GM19395 (cell line): ENCODE measurements around the gene ARID5B.

ENCODE experiments used
- ATAC-seq: cut with Tn5 transposase; IDR thresholded peaks from one replicate; pipeline ENCODE4 v1.9.1; 2021; ENCODE audit warnings: mild to moderate bottlenecking, moderate library complexity; ENCODE audit not compliant: unreplicated experiment

The ARID5B gene

DNA sequence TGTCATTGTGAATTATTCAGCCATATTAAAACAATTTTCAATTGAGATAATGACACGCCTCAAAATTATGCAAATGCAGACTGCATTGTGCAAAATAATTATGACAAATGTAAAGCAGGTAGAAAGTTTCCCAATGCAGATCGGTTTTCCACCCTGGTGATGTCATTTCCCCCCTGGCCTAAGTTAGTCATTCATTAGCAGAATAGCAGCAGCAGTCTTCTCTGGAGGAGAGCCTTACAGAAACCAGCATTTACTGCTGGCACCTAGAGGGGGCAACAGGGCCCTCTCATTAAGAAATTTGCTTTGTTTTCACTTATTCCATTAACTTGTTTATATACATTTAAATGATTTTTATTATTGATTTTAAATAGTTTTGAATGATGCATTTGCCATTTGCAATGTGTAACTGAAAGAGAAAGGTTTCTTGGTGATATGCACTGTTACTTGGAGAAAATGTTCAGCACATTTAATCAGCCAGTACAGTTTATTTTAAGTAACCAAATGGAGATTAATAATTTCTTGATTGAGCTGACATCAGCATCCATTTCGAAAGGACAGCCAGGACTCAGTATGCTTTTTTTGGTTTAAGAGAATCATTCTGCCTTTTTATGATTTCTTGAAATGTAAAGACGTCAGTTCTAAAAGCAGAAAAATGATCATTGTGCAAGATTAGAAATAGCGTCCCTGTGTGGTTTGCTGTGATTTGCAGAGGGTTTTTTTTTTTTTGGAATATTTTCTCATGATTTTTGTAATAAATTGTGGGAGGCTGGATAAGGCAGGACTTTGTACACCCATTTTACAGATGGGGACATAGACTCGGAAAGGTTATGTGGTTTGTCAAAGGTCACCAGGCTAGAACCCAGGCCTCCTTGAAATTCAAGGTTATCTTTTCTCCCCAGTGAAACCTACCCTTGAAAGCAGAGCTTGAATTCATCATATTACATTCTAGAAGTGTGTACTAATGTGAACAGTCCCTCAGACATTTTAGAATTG, 3.5 kb downstream of the ARID5B start:
- ATAC-seq = peak; percentile 49

DNA sequence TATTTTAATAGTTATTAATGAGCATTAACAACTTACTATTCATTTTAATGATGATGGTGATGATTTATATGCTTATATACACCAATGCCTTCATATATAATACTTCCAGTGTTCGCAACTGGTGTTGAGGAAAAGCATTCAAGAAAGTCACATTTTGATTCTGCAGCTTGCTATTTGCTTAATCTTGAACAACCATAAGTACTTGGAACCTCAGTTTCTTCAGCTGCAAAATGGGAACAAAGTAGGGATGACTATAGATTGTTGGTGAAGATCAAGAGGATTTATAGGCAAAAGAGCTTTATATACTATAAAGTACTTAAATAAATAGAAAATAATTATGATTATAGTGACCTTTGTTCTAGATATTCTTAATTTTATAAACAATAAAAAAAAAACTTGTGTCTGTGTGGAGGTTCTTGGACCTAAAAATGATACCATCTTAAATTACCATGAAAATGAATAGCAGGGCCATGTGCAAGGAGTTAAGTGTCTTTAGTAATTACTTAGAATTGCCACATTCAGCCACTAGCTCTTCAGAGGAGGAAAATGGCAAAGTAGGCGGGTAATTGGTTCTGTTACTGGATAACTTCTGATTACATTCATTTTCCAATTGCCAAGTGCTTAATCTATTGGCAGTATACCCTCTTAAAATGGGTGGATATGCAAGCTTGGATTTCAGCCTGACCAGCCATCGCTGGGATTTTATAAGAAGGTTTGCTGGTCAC, 4.5 kb downstream of the ARID5B start:
- no peak for ATAC-seq

DNA sequence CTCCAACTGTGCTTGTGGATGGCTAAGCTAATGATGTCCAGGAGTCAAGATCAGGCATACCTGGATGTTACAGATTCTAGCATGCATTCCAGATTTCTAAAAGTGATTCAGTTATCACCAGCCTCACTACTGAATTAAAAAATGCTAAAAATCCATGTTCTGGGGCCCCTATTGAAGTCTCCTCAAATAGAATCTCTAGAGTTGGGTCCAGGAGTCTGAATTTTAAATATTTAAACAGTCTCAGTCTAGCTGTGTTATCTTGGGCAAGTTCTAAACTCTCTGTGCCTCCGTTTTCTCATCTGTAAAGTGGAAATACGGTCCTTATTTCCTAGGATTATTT, 5.0 kb downstream of the ARID5B start:
- ATAC-seq = no peak

DNA sequence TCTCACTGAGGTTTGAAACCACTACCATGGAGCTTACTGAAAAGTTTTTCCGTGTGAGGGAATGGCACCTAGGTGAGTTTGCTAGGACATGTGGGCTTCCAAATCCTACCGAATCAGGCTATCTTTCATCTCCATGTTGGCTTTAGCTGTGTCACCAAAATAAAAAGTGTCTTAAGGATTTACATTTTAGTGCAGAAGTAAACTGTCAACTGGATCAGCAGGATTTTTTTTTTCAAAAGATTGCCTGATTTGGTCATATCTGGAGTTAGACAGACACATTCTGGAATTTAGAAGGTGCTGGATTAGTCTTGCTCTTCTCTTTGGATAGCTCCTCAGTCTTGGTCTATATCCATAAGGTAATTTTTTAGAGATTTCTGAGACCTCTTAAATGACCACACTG, 5.5 kb downstream of the ARID5B start:
- no peak for ATAC-seq

DNA sequence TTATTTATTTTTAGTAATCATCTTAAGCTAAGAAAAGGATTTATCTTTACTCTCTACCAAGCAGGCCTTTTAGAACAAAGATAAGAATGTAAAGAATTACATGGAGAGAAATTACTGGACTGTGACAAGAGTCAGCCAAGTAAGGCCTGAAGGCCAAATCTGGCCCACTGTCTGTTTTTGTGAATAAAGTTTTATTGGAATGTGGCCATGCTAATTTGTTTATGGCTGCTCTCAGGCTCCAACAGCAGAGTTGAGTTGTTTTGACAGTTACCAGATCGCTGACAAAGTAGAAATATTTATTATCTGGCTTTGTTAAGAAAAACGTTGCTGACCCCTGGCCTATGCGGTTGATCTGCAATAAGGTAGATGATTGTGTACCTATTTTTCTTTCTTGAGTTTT, 6.1 kb downstream of the ARID5B start:
- ATAC-seq = no peak

DNA sequence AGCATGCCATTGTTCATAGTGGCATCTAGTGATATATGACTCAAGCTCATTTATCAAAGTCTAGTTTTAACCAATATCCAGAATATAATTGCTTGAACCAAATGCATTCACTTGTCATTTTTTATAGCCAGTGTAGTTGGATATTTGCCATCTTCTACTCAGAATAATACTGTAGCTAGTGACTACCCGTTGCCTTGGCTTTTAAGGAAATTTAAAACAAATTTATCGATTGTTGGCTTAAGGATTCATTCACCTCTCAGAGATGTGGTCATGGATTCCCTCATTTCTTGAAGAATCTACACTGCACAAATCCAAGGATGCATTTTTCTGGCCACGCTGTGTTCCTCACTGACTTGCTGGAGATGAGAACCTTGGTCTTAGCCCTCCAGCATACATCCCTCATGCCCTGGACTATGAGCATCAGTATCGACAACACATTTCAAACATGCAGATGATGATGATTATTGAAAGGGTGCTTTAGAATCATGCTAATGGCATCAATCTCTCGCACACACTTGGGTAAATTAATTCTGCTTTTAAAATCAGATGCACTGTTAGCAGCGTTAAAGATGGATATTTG, 8.8 kb downstream of the ARID5B start:
- no peak for ATAC-seq

DNA sequence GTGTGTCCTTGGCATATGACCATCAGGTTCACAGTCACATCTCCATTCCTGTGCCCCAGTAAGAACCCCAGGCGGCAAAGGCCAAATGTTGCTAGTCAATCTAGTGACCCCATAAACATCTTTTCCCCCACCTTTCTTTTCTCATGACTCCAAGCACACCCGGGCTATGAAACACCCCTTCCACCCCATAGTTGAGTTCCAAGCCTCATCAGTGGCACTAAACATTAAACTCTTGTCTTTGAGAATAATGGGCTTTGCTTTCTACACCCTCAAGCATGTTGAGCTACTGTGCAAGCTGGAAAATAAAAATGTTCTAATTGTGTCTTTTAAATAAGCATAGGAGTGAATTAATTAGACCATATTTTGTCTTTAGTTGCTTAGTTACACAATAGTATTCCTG, 9.4 kb downstream of the ARID5B start:
- no peak for ATAC-seq

DNA sequence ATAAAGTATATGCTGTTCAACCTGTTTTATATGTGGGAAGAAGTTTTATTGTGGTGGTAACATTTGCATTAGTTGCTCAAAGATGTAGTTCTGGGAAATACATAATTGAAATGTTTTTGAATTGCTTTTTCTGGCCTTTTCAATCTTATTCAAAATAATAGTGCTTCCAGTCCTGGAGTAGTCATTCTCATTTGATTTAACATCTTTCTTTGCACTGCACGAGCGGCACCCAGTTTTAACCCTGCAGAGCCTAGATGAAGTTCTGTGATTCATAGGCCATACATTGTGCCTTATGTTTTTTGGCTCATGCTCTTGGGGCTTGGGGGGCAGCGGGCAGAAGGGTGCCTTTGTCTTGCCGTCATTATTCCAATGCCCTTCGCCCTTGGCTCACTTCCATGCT, 9.9 kb downstream of the ARID5B start:
- ATAC-seq = no peak

DNA sequence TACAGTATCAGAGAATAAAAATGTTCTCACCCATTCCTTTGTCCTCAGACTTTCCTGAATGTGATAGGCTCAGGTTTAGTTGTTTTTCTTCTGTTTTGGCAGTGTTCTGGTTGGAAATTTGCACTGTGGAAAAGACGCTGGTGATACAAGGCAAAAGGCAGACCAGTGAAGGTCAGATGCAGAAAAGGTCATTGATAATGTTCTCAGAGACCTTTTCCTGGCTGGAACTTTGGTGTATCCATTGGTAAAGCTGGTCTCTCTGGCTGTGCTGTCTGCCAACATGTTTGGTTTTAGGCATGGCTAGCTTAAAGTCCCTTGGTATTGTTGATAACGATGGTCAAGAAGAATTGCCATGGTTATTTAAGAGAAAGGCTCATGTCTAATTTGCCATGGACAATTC, 11.5 kb downstream of the ARID5B start:
- no peak for ATAC-seq

DNA sequence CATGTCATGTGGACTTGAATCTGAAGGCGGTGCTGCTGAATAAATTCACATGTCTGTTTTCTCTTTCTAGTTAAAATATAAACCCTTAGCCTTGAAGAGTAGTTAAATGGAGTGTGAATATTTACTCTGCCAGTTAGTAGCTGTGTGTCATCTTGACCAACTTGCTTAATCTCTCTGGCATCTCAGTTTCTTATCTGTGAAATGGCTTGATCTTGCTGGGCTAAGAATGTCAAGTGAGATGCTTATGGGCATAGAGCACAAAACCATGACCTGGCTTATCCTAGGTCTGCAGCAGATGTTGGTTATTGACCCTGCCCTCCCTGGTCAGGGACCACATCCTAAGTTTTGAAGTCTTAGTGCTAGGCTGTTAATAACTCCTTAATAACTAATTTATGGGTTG, 16.6 kb downstream of the ARID5B start:
- no peak for ATAC-seq

DNA sequence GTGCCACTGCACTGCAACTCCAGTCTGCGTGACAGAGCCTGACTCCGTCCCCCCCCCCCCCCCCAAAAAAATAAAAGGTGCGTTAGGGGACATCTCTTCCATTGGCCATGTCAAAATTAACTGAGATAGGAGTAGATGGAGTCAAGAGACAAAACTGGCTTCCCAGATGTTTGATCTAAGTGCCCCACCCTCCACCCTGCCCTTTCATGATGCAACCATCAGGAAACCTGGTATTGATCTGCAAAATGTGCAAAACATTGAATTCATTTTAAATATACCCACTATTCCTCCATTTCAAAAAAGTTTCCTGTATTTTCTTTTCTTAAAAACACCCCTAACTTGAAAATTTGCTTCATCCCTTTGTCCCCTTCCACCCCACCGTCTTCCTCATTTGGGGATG, 17.5 kb downstream of the ARID5B start:
- ATAC-seq = no peak

DNA sequence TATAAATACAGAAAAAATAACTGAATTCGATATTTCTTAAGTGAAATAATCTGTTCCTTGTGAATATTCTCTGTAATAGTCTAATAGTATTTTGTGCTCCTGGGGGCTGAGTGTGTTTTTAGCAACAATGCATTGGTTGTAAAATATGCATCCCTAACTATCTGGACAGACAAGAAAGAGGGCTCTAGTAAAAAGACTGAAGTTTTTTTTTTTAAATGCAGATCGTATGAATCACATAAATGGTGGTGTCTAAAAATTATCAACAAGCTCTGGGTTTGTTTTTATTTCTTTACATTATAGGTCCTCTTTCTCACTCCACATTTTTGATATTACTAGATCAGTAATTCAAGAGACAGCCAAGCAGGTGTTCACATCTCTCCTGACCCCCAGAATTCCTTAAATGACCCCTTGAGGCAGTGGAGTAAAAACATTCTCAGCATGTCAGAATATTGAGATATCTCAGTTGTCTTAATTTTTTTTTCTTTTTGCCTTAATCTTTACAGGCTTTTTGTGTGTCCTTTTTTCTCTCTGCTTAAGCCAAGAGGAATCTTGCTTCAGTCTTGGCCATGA, 18.2 kb downstream of the ARID5B start:
- ATAC-seq = no peak

DNA sequence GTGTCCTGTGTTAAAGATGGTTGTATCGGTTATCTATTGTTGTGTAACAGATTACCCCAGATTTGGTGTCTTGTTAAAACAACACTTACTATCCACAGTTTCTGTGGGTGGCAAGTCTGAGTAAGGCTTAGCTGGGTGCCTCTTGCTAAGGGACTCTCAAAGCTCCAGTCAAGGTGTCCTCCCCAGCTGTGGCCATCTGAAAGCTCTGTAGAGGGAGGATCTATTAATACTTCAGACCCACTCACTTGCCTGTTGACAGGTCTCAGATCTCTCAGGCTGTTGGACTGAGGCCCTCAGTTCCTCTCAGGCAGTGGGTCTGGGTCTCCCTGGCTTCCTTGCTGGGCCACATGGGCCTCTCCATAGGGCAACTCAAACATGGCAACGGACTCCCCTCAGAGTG, 19.6 kb downstream of the ARID5B start:
- peak; percentile 60 for ATAC-seq

DNA sequence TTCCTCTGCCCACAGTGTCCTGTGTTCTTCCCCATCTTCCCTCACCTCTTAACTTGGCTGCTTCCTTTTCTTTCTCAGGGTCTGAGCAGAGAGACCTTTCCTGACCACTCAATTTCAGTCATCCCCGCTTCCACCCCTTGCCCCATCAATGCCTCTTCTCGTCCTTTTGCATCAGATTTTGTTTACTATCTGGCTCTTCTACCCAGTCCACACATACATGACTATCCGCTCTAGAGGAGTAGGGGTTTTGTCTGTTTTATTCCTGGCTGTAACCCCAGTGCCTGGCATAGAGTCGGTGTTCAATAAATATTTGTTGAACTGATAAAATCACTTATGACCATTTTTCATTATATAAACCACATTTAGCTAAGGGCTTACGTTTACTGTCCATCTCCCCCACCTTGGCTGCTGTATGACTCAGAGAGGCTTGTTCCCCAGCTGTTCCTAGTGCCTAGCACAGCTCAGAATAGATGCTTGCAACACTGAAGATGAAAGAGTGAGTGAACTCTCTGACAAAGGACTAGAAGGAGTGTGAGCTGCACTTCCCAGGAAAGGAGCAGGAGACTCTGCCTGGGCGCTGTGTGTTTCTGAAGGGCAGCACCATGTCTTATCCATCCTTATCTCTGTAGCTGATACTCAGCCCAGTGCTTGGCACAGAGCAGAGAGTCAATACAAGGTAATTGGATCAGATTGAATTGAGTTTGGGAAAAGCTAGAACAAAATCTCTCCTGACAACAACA, 21.9 kb downstream of the ARID5B start:
- no peak for ATAC-seq

DNA sequence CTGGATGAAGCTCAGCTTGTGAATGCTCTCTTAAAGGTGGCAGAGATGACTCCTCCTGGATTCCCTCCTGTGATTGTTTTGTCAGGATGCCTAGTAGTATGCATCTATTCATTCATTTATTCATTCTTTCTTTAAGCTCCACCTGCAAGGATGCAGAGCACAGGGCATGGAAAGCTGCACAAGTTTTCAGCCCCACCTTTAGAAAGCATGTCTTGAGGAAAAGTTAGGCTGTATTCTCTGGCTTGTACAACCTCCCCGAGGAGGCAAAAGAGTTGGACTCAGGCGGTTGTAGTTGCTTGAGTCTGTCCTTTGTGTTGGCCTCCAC, 22.4 kb downstream of the ARID5B start:
- ATAC-seq = no peak

DNA sequence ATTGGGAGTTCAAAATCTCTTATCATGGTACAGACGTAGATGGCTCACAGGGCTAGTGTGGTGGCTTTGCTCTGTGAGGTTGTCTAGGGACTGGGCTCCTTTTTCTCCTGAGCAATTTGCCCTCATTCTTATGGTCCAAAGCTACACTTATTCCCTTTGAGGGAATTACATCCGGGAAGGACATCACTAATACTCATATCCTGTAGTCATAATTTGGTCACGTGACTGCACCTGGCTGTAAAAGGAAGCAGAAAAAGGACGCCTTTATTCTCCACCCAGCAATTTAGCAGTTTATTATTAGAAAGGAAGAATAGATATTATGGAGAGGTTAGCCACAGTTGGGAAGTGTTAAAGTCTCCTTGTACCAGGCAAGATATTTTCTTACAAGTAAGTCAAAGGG, 28.1 kb downstream of the ARID5B start:
- no peak for ATAC-seq

DNA sequence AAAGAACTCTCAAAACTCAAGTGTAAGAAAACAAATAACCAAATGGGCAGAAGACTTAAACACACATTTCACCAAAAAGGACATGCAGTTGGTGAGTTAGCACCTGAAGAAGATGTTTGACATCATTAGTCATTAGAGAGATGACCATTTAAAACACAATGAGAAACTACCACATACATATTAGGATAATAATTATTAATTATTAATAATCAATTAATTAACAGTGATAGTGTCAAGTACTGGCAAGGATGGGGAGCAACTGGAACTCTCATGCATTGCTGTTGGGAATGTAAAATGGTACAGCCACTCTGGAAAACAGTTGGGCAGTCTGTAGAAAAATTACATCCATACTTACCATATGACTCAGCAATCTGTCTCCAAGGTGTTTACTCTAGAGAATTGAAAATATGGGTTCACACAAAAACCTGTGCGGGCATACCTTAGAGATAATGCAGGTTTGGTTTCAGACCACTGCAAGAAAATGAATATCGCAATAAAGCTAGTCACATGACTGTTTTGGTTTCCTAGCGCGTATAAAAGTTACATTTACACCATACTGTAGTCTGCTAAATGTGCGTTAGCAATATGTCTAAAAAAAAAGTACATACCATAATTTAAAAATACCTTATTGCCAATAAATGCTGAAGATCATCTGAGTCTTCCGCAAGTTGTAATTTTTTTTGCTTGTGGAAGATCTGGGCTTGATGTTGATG, 30.3 kb downstream of the ARID5B start:
- ATAC-seq = no peak

DNA sequence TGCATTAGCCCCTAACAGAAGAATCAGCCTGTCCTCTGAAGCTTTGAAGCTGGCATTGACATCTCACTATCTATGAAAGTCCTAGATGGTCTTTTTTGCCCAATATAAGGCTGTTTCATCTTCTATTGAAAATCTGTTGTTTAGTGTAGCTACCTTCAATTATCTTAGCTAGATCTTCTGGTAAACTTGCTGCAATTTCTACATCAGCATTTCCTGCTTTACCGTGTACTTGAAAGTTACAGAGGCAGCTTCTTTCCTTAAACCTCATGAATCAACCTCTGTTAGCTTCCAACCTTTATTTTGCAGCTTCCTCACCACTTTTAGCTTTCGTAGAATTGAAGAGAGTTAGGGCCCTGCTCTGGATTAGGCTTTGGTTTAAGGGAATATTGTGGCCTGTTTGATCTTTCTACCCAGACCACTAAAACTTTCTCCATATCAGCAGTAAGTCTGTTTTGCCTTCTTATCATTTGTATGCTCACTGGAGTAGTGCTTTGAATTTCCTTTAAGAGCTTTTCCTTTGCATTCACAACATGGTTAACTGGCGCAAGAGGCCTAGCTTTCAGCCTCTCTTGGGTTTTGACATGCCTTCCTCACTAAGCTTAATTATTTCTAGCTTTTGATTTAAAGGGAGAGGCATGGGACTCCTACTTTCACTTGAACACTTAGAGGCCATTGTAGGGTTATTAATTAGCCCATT, 32.5 kb downstream of the ARID5B start:
- no peak for ATAC-seq

DNA sequence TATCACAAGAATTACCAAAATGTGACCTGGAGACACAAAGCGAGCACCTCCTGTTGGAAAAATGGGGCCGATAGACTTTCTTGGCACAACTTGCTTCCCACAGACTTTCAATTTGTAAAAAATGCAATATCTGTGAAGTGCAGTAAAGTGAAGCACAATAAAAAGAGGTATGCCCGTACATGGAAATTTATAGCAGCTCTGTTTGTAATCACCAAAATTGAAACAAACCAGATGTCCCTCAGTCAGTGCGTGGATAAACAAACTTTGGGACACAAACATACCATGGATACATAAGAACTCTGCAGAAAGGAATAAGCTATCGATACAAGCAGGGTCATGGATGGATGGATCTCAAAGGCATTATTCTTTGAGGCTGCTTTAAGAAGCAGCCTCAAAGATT, 33.6 kb downstream of the ARID5B start:
- ATAC-seq = no peak

DNA sequence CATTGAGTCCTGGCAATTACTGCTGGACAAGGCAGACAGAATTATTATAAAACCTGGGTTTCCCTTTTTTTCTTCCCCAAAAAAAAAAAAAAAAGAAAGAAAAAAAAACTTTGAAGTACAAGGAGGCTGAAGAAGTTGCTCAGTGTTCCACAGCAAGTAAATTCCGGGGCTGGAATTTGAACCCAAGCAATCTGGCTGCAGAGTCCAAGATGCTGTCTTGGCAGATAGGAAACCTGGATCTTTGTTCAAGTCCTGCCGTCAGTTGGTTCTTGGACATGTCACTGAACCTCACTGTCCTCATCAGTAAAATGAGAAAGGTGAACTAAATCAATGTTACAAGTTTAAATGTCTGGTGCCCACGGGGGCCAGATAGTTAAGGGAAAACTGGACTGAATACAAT, 35.3 kb downstream of the ARID5B start:
- no peak for ATAC-seq
